Left forelimb (tissue), 1 donor: ENCODE results near the gene TMEM163.
"Not testable (repeated sequence)": the region's sequence is repeated elsewhere in the genome, so short reads cannot be mapped to it uniquely, and the experiment has no call there.

Experiments
- DNase-seq: peaks from one replicate; pipeline ENCODE4 v3.0.0-alpha.2; 2018; ENCODE audit warnings: low spot score

The TMEM163 gene

GRCh38 chr2:134578316-134578715 is 140.5 kb downstream of the TMEM163 start:
- no peak for DNase-seq

DNA sequence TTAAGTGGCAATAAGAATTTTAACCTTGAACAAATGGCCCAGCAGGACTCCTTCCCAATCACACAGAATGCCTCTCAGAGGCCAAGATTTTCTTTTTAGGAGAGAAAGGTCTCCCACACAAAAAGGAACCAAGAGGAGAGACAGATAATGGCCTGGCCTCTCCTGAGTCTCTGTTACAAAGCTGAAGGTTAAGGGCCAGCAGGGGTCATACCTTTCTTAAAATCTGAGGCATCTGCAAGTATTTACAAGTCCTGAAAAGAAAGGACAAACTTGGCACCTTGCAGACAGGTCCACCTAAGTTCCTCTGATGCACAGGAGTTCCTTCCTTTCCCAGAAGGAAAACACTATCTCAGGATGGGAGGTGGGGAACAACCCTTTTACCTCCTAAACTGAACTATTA is 142.3 kb downstream of the TMEM163 start:
- no peak for DNase-seq

- no peak for DNase-seq
Observed at GRCh38 chr2:134575888-134576287, 142.9 kb downstream of the TMEM163 start.

- DNase-seq = no peak
Observed at GRCh38 chr2:134574611-134575330, 144.0 kb downstream of the TMEM163 start.

DNA sequence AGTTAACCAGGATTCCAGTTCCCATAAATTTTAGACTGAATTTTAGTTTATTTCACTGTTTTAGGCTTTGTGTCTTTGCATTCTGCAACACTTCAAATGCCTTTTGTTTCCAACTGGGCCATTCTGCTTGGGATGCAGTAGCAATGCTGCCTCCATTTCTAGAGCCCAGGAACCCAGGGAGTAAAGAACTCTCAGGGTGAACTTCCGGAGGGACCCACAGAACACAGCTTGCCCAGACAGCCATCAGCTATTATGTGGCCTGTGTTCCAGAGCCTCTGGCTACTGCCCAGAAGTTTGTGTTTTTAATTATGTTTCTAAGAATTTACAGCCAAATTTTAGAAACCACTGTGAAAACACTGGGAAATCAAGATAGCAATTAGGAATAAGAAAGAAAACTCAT is 145.1 kb downstream of the TMEM163 start:
- no peak for DNase-seq

GRCh38 chr2:134573085-134573370 is 145.8 kb downstream of the TMEM163 start:
- no peak for DNase-seq

DNA sequence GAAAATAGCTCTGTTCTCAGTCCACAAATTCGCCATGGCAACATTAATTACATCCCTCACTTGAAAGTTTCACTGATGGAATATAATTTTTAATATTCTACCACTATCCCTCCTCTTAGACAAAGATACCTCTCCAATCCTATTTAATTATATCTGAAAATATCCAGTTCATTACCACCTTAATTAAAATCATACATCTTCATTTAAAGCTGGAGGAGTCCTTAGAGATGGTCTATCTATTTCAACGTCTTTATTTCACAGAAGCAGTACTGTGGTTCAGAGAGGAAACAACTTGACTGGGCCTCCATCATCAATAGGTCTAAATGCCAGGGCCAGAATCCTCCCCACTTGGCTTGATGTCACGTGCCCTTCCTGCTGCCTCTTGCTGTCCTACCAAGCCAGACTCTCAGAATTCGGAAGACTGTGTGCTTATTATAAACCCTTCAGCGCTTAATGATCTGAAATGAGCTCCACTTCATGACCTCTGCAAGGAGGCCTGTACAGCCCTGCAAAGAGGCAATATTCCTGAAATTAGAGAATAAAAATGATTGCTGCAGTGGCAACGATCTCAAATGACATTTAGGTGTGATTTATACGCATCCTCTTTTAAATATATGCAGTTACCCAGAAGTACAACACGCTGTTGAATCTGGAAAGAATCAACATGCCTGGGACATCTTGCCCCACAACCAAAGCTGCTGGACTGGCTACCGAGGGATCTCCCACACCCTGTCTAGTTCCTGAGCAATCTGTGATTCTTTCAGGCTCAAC is 146.3 kb downstream of the TMEM163 start:
- no peak for DNase-seq

DNA sequence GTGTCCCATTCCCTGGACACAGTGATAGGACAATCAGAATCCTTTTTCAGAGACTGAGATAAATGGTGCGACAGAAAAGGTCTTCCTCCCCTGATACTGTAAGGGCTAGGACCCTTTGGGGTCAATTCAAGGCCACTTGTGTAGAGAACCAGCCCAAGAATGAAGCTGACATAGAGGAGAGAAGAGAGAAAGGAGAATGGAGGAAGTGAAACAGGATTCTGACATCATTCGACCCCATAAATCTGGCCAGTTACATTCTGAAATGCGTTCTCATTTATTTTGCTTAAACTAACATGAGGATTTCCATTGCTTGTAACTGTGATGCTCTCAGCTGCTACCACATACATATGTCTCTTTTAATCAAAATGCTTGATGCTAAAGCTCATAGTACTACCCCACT is 148.1 kb downstream of the TMEM163 start:
- no peak for DNase-seq

DNA sequence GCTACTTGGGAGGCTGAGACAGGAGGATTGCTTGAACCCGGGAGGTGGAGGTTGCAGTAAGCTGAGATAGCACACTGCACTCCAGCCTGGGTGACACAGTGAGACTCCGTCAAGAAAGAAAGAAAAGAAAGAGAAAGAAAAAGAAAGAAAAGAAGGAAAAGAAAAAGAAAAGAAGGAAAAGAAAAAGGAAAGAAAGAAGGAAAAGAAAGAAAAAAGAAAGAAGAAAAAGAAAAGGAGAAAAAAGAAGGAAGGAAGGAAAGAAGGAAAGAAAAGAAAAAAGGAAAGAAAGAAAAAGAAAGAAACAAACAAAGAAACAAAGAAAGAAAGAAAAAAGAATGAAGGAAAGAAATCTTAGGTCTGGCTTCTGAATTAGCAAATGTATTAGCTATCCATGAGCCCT is 150.4 kb downstream of the TMEM163 start:
- DNase-seq = no peak

DNA sequence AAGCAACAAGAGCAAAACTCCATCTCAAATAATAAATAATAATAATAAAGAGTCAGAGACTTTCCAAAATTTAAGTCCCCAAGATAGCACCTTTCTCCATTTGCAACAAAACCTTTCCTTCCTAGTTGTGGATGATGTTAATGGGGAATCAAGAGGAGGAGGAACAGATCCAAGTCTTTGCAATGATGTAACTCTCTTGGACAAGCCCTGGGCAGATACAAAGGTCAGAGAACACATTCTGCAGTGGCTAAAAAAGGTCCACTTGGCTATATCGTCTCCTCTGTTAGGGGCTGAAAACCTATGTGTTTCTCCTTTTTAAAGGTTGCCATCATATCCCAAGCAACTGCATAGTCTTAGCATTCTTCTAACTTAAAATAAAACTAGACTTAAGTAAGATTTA is 151.1 kb downstream of the TMEM163 start:
- no peak for DNase-seq

- not testable (repeated sequence) for DNase-seq
Observed at GRCh38 chr2:134564955-134565354, 153.8 kb downstream of the TMEM163 start.

GRCh38 chr2:134564549-134564948 is 154.3 kb downstream of the TMEM163 start:
- no peak for DNase-seq

DNA sequence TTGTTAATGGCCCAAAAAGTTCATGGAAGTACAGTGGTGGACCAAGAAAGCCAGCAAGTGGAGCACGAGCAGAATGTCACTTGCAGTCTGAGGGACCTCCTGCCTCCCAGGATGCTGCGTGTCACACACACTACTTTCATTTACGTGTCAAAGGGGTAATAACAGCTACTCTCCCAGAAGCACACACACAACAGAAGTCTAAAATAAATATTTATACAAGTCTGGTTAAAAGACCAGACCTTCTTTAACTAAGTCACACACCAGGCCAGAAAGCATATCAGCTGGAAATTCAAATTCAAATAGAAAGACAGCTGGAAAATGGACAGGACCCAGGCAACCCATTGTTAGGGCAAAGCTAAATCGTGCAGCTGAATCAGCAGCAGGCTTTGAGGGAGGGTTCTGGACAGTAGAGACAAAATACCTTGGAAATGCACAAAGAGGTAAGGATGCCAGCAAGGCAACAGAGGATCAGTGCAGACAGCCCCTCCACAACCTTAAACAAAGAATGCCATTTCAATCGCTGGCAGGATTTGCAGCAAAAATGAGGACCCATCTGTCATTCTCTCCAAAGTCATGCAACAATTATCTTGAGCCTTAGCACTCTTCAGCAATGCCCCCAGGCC is 160.5 kb downstream of the TMEM163 start:
- no peak for DNase-seq

DNA sequence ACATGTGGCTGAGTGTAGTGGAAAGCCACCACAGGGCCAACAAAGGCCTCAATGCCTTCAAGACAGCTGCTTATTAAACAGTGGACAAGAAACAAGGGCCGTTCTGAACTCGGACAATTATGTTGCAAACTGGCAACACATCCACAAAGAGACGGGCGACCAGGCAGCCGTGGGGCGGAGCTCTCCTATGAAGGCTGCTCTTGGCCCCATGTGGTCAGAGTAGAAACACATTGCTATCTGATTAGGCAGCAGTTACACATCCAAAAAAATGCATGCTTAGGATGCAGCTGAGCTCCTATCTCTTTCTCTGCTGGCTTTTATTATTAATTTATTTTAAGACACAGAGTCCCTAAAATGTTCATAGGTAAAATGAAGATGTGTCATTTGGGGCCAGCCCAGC is 163.4 kb downstream of the TMEM163 start:
- DNase-seq = no peak

DNA sequence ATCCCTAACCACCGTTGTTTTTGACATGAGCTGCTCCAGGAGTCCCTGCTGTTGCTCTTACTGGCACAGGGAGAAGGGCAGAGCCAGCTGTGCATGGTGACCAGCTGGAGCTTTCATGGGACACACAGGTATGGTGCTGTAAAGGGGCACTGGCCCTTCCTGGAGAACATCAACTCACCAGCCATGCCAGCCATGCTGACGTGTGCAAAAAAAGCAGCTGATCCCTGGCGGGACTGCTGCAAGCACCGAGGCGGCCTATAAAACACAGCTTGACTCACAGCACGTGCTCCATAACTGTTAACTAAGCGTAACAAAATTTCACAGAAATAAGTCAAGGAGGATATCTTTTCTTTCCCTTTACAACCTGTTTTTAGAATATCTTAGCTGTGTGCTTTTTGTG is 165.1 kb downstream of the TMEM163 start:
- no peak for DNase-seq

DNA sequence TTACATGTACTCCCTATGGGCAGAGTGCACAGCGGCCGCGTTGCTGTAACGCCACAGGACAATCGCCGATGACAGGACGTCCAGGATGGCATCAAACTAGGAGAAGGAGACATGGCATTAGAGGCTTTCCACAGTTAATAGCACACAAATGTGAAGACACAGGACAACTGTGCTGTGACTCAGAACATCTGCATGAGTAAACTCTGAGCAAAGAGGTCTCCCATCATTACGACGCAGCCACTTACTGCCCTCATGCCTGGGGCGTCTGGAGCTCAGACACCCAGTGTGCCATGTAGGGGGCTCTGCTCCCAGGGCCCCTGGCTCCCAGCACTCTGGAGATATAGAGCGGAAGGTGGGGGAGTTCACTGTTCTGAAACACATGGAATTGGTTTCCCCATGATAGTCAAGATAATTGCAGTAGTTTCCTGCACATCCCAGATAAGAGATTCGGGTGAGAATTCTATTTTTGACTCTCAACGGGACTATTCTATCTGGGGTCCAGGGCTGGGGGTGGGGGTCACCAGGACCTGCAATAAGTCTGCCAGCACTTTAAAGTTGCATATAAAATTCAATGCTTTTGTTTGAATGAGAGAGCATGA is 168.1 kb downstream of the TMEM163 start:
- DNase-seq = no peak

DNA sequence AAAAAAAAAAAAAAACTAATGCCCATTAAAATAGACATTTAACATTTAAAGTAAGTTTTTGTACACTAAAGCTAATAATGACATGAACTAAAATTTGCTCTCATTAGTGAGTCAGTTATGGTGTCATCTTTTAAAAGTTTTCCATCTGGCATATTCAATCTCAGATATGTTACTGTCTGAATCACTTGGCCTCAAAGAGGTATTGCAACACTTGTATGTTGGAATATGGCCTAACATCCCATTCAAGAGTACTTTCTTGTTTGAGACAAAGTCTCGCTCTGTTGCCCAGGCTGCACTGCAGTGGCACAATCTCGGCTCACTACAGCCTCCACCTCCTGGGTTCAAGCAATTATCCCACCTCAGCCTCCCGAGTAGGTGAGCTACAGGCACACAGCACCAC is 169.7 kb downstream of the TMEM163 start:
- no peak for DNase-seq

- no peak for DNase-seq
Observed at GRCh38 chr2:134540990-134541389, 177.8 kb downstream of the TMEM163 start.

DNA sequence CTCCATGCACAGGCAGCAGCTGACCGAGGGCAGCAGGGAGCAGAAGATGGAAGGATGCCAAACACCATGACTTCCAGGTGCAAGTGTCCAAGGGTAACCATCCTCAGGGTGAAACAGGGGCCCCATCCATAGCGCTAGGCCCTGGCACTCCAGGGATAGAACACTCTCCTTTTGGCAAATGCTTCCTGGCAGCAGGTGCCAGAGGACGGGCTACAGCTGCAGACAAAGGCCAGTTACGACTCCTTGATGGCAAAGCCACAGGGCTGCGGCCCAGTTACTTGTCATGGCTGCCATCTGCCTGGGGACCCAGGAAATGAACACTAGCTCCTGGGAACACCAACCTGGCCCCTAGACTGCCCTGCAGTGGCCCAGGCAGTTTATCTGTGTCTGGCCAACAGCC is 178.8 kb downstream of the TMEM163 start:
- DNase-seq = no peak

GRCh38 chr2:134537702-134538101 is 181.1 kb downstream of the TMEM163 start:
- no peak for DNase-seq

DNA sequence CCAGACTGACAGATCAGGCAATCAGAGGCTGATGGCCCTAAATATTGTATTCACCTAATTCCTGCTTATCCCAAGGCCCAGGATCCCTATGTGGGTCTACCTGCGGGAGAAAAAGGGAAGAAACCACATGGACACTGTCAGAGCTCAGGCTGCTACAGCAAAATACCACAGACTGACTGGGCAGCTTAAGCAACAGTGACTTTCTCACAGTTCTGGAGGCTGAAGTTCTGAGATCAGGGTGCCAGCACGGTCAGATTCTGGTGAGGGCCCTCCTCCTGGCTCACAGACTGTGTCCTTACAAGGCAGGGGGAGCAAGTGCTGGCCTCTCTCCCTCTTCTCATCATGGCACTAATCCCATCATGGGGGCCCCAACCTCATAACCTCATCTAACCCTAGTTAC is 181.7 kb downstream of the TMEM163 start:
- DNase-seq = no peak

DNA sequence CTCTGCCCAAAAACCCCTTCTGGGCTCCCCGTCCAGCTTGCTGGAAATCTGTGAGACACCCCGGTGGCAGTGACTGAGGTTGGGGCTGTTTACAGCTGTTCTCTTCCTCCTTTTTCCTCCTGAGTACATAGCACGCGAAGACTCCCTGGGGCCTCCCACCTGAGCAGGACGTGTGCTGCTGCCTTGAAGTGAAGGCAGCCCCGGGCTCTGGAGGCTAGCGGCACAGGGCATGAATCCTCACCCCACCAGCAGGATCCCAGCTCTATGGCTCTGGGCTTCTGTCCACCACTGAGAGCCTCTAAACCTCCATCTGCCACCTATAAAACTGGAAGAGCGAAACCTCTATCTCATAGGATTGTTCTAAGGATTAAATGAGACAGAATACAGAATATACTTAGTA is 182.5 kb downstream of the TMEM163 start:
- no peak for DNase-seq

DNA sequence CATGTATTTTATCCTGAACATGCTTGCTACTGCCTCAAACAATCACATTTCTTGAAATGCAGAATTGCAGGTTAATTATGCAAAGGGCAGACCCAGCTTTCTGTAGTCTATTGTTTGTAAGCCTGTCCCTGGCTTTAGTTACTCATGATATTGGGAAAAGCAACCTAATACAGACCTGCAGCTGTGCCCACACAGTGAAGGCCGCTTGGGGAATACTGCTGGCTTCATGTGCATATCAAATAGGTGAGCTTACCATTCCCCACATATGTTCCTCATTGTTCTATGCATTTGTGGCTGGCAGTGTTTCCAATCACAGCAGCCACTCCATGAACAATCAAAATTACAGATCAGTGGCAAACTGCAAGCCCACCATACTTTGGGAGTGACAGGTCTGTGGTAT is 186.3 kb downstream of the TMEM163 start:
- DNase-seq = no peak
